Small intestine (tissue), 7 donors: ENCODE measurements around the gene FUBP1. TPM values are rescaled to one million over a fixed set of nuclear protein-coding genes. Genes with fewer than 3 reads are reported as not detected.

Experiments
- DNase-seq, 2 donors: peaks; one replicate each; pipeline versions ENCODE4 v3.0.0 to v3.0.0-alpha.2; 2013
- FAIRE-seq: peaks from 2 replicates; lab custom pipeline; 2012; peaks lifted over from hg19 to GRCh38; lab: Jason Lieb, UNC
- H3K27ac ChIP-seq, 3 donors: one replicate each; pipeline ENCODE4 v1.5.1; 2013; ENCODE audit warnings: low read length in 2 of 3, mild to moderate bottlenecking in 2 of 3, control low read depth in 1 of 3, inconsistent platforms in 1 of 3, low read depth in 1 of 3, moderate library complexity in 1 of 3
- H3K27me3 ChIP-seq, 3 donors: one replicate each; pipeline ENCODE4 v1.6.1; 2013; ENCODE audit warnings: low read length in 3 of 3, inconsistent platforms in 1 of 3; ENCODE audit not compliant: control insufficient read depth in 3 of 3, insufficient read depth in 3 of 3
- H3K36me3 ChIP-seq, 3 donors: one replicate each; pipeline ENCODE4 v1.6.1; 2013; ENCODE audit warnings: low read length in 3 of 3, inconsistent platforms in 1 of 3, low read depth in 1 of 3, mild to moderate bottlenecking in 1 of 3, moderate library complexity in 1 of 3; ENCODE audit not compliant: control insufficient read depth in 3 of 3, insufficient read depth in 2 of 3
- H3K4me1 ChIP-seq, 3 donors: one replicate each; pipeline ENCODE4 v1.6.1; 2013; ENCODE audit warnings: low read length in 2 of 3, inconsistent platforms in 1 of 3, low read depth in 1 of 3, mild to moderate bottlenecking in 1 of 3, moderate library complexity in 1 of 3; ENCODE audit not compliant: control insufficient read depth in 3 of 3, insufficient read depth in 2 of 3
- H3K4me3 ChIP-seq, 3 donors: one replicate each; pipeline ENCODE4 v1.5.1; 2013; ENCODE audit warnings: low read length in 3 of 3, control low read depth in 1 of 3, inconsistent platforms in 1 of 3, low read depth in 1 of 3, mild to moderate bottlenecking in 1 of 3, moderate library complexity in 1 of 3
- H3K9me3 ChIP-seq, 2 donors: one replicate each; pipeline ENCODE4 v1.6.1; 2013; ENCODE audit warnings: low read depth in 1 of 2, low read length in 1 of 2; ENCODE audit not compliant: control insufficient read depth in 2 of 2, insufficient read depth in 1 of 2
- WGBS, 3 donors: extraction: QIAGEN DNeasy Blood & Tissue Kit; methylation state at CpG; one replicate each; pipeline ENCODE4 v1.1.7; 2013; 5-methylcytosine and 5-hydroxymethylcytosine counted together
- polyA plus RNA-seq, 4 donors: library from polyadenylated mRNA; stranded (reverse) in 3 of 4; unstranded in 1 of 4; fragments of 200-250 nt in 3 of 4; fragments of 120-200 nt in 1 of 4; gene quantifications; one replicate each; pipeline versions ENCODE4 v1.2.1 to v1.2.3, GENCODE V29; 2013
- donor health status: healthy with polysubstance abuse.
- donor health status: control.
- donor health status: control.
- donor health status: Bipolar disorder and iron deficiency.
- donor health status: healthy.

FUBP1 gene
- polyA plus RNA-seq, 4 donors: 21.9 to 202 (median 35.9) TPM

- Histone ChIP-seq H3K27ac (no peak overlapping the region), H3K36me3 (peaks cover 9 to 34% (median 34%) of the 10 kb centered on the region in 3 donors), H3K9me3 (no peaks in the 10 kb centered on the region), H3K4me1 (no peaks in the 10 kb centered on the region), H3K4me3 (no peak overlapping the region), H3K27me3 (no peaks in the 10 kb centered on the region)
- FAIRE-seq: no peak
- 96 to 97% (median 96%) methylated on average over 3 of the region's 3 CpGs for WGBS, 3 donors
- DNase-seq: no peak
These were observed 25.0 kb downstream of the FUBP1 start for GRCh38 chr1:77953907-77954306.

- WGBS, 3 donors: 95 to 100% (median 96%) methylated on average over 1 of the region's 1 CpG
- H3K27me3 ChIP-seq: no peaks in the 10 kb centered on the region
These were observed 27.5 kb downstream of the FUBP1 start for GRCh38 chr1:77951328-77951727.

GRCh38 chr1:77950873-77951272 lies 28.0 kb downstream of the FUBP1 start:
- peaks cover 7 to 25% (median 24%) of the 10 kb centered on the region in 3 donors for H3K36me3 ChIP-seq
- H3K27me3 ChIP-seq: no peaks in the 10 kb centered on the region
- no peak overlapping the region for H3K4me3 ChIP-seq
- DNase-seq (no peak), FAIRE-seq (no peak)
- H3K9me3 ChIP-seq: no peaks in the 10 kb centered on the region
- no peaks in the 10 kb centered on the region for H3K4me1 ChIP-seq
- no peak overlapping the region for H3K27ac ChIP-seq

More at GRCh38 chr1:77951328-77951727, 27.5 kb downstream of the FUBP1 start:
- FAIRE-seq (no peak), DNase-seq (no peak)
- no peaks in the 10 kb centered on the region for H3K9me3 ChIP-seq
- no peak overlapping the region for H3K4me3 ChIP-seq
- no peaks in the 10 kb centered on the region for H3K4me1 ChIP-seq
- H3K27ac ChIP-seq: no peak overlapping the region
- peaks cover 7 to 25% (median 24%) of the 10 kb centered on the region in 3 donors for H3K36me3 ChIP-seq

- FAIRE-seq (no peak), DNase-seq (no peak)
- Histone ChIP-seq H3K27me3 (no peaks in the 10 kb centered on the region), H3K4me1 (no peaks in the 10 kb centered on the region), H3K4me3 (no peak overlapping the region), H3K36me3 (peaks cover 5 to 20% (median 14%) of the 10 kb centered on the region in 3 donors), H3K27ac (no peak overlapping the region), H3K9me3 (no peaks in the 10 kb centered on the region)
- 46 to 57% (median 46%) methylated on average over 2 of the region's 2 CpGs for WGBS, 3 donors
These were observed 29.9 kb downstream of the FUBP1 start for GRCh38 chr1:77948841-77949424.

GRCh38 chr1:77945345-77945744 lies 33.5 kb downstream of the FUBP1 start:
- WGBS, 3 donors: 90 to 98% (median 92%) methylated on average over 2 of the region's 2 CpGs
- no peak overlapping the region for H3K27ac ChIP-seq
- no peak overlapping the region for H3K4me3 ChIP-seq
- no peaks in the 10 kb centered on the region for H3K9me3 ChIP-seq
- H3K27me3 ChIP-seq: no peaks in the 10 kb centered on the region
- DNase-seq (no peak), FAIRE-seq (no peak)
- peaks cover 2 to 7% (median 6%) of the 10 kb centered on the region in 3 donors for H3K36me3 ChIP-seq
- H3K4me1 ChIP-seq: no peaks in the 10 kb centered on the region

- Histone ChIP-seq H3K27ac (no peak overlapping the region), H3K27me3 (no peaks in the 10 kb centered on the region), H3K36me3 (peaks cover 0 to 4% (median 0%) of the 10 kb centered on the region in 3 donors), H3K4me3 (no peak overlapping the region), H3K4me1 (peaks cover 0 to 11% (median 3%) of the 10 kb centered on the region in 3 donors), H3K9me3 (no peaks in the 10 kb centered on the region)
- no peak for FAIRE-seq
- 96 to 100% (median 97%) methylated on average over 4 of the region's 4 CpGs for WGBS, 3 donors
- DNase-seq: no peak
These were observed 36.3 kb downstream of the FUBP1 start for GRCh38 chr1:77942400-77943140.

- Histone ChIP-seq H3K27ac (no peak overlapping the region), H3K4me1 (peaks cover 0 to 11% (median 3%) of the 10 kb centered on the region in 3 donors), H3K9me3 (no peaks in the 10 kb centered on the region), H3K27me3 (no peaks in the 10 kb centered on the region), H3K36me3 (peaks cover 0 to 2% (median 0%) of the 10 kb centered on the region in 3 donors), H3K4me3 (no peak overlapping the region)
- FAIRE-seq (no peak), DNase-seq (no peak)
- WGBS, 3 donors: 94 to 97% (median 95%) methylated on average over 4 of the region's 4 CpGs
These were observed 37.8 kb downstream of the FUBP1 start for GRCh38 chr1:77940921-77941570.

- peak; percentile 87 to 93 for DNase-seq
- peaks cover 0 to 11% (median 3%) of the 10 kb centered on the region in 3 donors for H3K4me1 ChIP-seq
- no peak overlapping the region for H3K4me3 ChIP-seq
- FAIRE-seq: peak; percentile 59
- H3K27ac ChIP-seq: peak overlapping the region in 2 of 3 donors; percentile 60 to 66
- H3K27me3 ChIP-seq: no peaks in the 10 kb centered on the region
- H3K36me3 ChIP-seq: peaks cover 0 to 3% (median 2%) of the 10 kb centered on the region in 3 donors
- H3K9me3 ChIP-seq: no peaks in the 10 kb centered on the region
These were observed 40.2 kb downstream of the FUBP1 start for GRCh38 chr1:77938651-77939050.
